RKO (cell line): ENCODE data around the gene PLXNB2.
"Not testable (repeated sequence)": the region's sequence is repeated elsewhere in the genome, so short reads cannot be mapped to it uniquely, and the experiment has no call there.

ENCODE experiments used
- DNase-seq: peaks from one replicate; pipeline ENCODE4 v3.0.0-alpha.2; 2016; ENCODE audit warnings: low spot score

Gene PLXNB2

DNA sequence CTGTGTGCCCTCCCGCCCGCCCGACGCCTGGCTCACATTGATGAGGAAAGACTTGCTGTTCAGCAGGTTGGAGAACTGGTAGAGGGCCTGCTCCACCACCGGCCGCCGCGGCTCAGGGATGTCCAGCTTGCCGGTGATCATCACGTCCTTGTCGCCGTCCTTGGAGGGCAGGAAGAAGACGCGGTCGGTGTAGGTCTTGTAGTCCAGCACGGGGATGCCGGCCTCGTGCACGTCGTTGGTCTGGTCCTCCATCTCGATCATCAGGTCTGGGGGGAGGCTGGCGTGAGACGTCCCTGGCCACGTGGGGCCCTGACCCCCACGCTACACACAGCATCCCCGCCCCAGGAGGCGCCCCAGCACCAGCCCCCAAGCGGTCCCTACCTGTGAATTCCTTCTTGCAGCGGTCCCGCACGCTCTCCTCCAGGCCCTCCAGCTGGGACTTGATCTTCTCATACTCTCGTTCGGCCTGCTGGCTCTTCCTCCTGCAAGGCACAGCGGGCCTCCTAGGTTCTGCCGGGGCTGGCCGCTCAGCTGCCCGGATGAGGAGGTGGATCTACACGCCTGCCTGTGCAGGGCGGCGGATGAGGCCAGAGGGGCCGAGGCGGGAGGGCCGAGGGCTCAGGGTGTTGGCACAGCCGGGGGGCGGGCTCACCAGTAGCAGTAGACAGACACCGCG is 26.6 kb downstream of the PLXNB2 start:
- no peak for DNase-seq

DNA sequence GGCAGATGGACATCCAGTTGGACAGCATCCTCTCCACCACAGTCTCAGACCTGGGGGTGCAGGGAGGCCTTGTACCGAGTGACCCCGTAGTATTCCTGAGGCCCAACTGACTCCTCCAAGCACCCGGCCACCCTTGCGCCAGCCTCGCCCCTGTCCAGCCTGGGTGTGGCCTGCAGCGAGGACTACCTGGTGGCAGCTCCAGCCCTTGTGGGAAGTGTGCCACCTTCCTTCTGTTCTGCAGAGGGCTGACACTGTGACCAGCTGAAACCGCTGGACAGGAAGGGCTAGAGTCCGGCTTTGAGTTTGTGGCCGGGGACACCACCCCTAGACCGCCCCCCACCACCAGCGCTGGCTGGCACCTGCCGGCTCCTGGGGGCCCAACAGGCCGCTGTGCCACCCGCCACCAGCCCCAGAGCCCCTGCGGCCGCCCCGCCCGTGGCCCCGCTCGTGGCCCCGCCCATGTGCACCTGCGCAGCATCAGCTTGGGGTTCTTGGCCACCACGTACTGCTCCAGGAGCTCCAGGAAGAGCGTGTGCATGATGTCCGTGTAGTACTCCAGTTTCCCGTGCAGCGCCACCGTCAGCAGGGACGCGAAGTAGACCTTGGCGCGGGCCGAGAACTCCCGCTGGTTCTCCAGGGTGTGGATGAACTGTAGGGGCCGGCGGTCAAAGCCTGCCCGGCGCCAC is 27.3 kb downstream of the PLXNB2 start:
- DNase-seq, result no peak

DNA sequence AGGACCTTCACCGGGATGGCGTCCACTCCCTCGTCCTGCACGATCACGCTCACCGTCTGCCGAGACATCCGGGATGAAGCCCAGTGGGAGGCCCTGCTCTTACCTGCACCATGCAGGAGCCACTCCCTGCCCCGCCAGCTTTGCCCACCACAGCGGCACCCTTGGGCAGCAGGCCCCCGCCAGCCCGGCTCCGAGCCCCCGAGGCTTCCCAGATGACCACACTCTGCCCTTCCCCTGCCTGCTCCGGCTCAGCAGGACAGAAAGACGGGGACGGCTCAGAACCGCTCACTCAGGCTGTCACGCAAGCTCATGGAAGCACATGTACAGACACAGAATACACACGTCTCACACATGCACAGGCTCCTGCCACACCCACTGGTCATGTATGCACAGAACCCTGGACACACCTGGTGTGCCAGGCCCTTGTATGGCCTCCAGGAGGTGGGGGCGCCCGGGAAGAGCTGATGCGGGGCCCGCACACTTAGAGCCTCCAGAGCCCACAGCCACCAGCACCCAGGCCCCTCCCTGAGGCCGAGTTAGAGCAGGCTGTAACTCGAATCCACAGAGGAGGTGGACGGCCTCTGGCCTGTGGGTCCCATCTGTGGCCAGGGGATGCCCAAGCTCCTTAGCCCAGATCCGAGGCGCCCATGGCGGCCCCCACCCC is 28.4 kb downstream of the PLXNB2 start:
- DNase-seq, result no peak

DNA sequence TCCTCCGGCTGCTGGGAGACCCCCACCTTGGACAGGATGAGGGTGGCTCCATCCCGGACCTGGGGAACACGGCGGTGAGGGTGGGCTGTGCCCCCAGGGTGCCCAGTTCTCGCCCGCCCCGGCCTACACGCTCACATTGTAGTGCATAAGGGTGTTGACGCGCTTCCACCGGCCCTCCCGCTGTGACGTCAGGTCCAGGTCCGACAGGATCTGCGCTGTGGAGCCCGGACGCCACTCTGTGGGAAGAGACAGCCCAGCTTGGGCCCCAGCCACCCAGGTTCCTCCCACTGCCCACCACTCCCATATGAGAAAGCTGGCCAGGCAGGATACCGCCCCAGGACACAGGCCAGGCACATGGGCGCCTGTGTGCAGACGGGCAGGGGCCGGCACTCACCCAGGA is 29.0 kb downstream of the PLXNB2 start:
- no peak for DNase-seq

DNA sequence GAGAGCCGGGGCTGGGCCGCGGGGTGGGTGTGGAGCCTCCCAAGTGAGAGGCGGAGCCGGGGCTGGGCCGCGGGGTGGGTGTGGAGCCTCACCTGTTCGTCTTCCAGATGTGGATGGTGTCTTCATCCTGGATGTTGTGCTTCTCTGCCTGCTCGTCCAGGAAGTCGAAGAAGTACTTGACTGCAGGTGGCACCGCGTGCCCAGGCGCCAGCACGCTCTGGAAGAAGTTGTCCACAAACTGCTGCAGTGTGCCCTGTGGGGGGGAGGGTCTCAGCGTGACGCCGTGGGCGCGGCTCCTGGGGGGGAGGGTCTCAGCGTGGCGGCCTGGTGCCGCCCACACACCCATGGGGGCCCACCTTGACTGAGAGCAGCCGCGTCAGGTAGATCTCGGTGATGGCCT is 29.7 kb downstream of the PLXNB2 start:
- no peak for DNase-seq

DNA sequence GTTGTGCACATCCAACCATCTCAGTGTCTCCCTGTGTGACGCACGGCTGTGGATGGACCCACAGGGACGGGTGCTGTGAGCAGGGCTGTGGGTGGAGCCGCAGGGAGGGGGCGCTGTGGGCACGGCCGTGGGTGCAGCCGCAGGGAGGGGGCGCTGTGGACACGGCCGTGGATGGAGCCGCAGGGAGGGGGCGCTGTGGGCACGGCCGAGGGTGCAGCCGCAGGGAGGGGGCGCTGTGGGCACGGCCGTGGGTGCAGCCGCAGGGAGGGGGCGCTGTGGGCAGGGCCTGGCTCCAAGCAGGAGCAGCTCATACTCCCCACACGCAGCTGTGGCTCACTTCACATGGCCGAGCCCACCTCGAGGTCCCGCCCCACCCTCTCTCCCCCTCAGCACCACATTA is 31.3 kb downstream of the PLXNB2 start:
- DNase-seq, result no peak

DNA sequence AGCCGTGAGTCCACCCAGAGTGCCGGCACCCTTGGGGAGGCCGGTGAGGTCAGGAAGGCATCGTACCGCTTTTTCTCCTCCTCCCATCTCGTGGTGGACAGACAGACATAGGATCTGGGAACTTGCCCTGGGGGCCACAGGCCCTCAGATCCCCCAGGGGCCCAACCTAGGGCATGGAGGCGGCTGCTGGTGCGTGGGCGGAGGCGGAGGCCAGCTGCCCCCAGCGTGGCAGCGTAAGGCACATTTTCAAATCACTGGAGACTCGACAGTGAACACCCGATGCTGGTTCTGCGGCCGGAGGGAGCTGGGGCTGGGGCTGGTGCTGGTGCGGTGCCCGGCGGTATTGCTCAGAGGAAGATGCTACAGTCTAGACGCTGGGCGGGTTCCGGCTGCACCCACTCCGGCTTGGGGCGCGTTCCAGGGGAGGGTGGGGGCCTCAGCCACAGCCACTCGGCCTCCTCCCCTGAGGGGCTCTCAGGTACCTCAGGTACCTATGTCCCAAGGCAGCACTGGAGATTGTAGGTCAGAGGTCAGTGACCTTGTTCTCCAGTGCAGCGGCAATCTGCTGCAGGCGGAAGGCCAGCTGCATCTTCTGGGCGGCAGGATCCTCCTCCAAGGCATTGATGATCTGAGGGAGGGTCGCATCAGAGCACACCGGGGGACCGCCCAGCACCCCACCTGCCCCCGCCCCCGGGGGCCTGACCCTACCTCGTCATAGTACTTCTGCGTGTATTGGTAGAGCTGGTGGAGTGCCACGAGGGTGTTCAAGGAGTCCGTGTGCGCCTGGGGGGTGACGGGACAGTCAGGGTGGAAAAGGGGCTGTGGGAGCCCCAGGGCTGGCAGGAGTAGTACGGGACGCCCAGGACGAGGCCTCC is 32.0 kb downstream of the PLXNB2 start:
- DNase-seq, result no peak

DNA sequence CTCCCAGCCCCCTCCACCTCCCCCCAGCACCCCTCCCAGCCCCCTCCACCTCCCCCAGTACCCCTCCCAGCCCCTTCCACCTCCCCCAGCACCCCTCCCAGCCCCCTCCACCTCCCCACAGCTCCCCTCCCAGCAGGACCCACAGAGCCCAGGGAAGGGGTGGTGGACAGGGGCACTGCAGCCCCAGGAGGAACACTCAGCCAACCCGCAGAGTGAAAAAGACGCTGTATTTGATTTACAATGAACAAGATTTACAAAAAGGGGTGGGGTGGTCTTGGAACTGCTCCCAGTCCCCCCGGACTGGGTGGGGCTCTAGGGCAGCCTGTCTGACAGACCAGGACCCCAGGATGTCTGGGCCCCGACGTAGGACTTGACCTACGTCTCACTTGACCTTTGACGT is 32.7 kb downstream of the PLXNB2 start:
- no peak for DNase-seq

DNA sequence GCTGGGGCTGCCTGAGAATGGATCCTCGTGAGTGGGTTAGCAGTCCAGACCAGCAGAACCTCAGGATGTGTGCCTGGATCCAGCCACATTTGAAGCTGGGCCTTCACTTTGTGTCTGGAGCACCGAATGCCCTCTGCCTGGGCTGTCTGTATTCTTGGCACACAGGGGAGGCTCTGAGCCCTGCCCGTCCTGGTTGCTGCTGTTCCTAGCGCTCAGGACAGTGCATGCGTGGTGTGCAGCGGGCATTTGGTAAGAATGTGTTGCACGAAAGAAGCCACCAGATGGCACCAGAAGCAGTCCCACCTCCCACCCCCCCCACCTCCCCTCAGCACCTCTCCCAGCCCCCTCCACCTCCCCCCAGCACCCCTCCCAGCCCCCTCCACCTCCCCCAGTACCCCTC is 33.1 kb downstream of the PLXNB2 start:
- DNase-seq, result peak; percentile 73

DNA sequence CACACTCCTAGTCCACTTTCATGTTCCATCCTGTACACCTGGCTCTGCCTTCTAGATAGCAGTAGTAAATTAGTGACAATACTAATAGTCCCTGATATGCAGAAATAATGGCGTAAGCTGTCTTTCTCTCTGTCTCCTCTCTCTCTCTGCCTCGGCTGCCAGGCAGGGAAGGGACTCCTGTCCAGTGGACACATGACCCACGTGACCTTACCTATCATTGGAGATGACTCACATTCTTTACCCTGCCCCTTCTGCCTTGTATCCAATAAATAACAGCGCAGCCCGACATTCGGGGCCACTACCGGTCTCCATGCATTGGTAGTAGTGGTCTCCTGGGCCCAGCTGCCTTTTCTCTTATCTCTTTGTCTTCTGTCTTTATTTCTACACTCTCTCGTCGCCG is 33.7 kb downstream of the PLXNB2 start:
- not testable (repeated sequence) for DNase-seq

DNA sequence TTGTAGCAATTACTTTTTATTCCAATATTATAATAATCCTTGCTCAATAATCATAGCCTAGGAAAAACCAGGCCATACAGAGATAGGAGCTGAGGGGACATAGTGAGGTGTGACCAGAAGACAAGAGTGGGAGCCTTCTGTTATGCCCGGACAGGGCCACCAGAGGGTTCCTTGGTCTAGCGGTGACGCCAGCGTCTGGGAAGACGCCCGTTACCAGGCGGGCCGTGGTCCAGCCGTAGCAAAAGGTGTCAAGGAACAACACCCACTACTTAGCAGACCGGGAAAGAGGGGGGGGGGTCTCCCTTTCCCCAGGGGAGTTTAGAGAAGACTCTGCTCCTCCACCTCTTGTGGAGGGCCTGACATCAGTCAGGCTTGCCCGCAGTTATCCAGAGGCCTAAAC is 34.1 kb downstream of the PLXNB2 start:
- DNase-seq, result not testable (repeated sequence)

DNA sequence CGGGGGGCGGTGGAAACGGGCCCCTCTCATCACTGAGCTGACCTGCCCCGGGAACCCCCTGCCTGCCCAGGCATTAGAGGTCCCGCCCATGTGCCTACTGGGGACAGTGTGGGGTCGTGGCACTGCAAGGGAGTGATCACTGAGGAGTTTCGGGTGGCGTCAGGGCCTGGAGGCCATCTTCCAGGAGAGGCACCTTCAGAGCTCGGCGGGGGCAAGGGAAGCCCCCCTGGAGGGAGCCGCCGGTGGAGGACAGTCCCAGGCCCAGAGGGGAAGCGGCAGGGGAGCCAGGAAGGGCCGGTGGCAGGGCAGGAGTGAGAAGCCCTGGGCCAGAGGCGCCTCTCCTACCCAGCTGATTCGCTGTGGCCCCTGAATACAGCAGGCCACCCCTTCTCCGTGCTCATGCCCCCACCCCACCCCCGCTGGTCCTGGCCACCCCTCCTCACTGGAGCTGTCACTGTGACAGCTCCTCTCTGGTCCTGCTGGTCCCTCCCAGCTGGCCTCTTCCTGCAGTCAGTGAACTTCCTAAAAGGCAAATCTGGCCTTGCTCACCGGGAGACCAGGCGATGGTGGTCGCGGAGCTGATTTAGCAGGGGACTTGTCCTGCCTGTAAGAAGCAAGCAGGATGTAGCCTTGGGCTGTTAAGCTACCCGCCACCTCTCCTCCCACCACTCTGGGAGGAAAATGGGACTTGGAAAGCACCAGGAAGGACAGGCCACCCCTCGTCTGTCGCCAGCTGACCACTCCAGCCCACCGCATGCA is 35.2 kb downstream of the PLXNB2 start:
- peak; percentile 34 for DNase-seq

DNA sequence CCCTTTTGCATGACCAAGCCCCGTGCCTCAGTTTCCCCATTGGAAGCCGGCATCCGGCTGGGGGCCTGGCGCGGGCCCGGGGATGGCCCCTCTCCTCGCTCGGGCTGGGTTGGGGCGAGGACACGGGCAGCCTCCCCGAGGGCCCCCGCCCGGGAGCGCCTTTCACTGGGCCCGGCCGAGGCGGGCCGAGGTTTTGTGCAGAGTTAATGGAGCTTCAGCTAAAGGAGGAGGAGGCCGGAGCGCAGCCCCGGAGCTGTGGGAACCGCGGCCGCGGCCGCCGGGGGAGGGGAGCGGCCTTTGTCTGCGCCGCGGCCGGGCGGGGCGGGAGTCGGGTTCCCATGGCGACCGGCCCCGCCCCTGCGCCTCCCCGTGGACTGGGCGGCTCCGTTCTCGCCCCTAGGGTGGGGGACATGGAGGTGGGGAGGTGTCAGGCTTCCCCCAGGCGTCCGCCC is 35.9 kb downstream of the PLXNB2 start:
- peak; percentile 56 for DNase-seq

DNA sequence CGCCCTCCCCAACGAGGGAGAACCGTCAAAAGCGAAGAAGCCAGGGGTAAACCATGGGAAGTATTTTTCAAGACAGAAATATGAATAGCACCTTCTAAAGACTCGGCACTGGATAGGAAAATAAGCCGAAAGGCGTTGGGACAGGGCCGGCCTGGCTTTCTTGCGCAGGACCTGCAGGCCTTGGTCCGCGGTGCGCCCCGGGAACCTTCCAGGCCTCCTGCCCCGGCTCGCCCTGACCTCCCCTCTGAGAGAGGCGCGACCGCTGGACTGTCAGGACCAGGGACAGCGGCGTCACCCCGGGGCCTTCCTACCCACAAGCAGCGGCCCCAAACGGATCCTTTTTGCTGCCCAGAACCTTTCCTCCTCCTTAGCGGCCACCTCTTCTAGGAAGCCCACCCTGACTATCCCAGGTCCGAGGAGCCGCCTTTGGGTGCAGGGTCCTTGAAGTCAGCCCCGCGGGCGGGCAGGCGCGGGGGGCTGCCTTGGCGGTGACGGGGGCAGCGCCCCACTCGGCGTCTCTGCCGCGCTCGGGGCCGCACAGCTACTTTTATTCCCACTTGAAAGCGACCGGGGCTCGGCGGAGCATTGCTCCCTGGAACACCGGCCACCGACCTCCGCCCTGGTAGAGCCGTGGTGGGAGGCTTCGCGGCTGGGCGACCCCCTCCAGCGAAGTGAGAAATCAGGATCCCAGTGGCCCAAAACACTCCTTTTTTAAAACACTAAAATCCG is 36.6 kb downstream of the PLXNB2 start:
- peak; percentile 80 for DNase-seq

DNA sequence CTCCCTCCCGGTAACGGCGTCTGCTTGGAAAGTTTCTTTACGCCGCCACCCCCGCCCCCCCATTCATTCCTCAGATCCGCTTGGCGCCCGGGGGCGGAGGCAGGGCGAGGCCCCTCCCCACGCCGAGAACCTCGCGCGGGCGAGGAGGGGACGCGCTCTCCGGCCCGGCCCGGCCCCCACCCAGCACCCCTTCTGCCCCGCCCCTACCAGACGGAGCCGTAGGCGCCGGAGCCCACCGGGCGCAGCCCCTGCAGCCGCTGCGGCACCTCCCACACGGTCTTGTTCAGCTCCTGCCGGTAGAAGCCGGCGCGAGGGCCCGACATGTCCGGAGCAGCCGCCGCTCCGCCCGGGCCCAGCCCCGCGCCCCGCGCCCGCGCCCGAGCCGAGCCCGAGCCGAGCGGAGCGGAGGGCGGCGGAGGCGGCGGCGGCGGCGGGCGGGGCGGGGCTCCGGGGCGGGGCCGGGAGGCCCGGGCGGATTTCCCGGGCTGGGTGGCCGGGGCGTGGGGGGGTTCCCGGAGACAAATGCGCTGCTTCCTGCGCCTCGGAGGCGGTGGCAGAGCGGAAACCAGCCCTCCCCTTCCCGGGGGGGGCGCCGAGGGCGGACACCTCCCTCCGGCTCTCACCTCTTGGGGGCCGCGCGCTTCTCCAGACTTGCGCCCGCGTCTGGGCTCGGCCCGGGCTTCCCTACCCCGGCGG is 37.3 kb downstream of the PLXNB2 start, which contains the start of gene MAPK11:
Gene MAPK11 (minus strand): TSS at position 411 of the 696 bp plus-strand sequence. CDS start 88 bp downstream, at position 323.
- peak; percentile 61 for DNase-seq

DNA sequence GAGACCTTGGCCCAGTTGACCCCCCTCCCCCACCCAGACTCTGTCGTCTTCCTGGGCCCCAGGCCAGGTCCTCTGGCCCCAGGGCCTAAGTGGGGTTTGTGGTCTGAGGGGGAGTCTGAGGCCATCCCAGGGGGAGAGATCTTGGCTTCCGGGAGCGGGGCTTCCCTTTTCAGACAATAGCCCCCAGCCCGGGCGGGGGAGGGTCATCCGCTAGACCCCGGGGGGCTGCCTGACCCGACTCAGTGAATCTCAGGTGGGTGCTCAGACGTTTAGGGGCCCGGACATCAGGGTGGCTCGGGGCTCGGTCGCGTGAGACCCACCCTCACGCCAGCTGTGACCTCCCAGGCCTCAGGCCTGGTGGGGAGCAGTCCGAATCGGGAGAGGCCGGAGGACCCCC is 37.9 kb downstream of the PLXNB2 start:
- DNase-seq, result no peak

DNA sequence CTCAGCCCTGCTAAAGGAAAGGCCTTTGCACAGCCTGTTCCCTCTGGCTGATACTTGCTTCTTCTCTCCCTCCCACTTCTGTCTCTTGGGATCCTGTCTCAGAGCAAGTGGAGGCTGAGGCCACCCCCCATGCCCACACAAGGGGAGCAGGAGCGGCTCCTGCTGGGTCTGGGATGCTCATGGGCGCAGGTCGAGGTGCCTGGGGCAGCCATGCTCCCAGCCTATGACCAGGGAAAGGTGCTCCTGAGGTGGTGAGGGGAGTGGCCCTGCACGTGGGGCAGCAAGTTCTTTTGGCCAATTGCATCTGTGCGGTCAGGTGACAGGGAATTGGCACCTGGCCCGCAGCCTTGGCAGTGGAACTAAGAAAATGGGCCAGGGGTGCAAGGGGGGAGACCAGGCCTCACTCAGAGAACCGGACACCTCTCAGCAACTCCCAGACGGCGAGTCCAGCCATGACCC is 38.8 kb downstream of the PLXNB2 start:
- DNase-seq, result no peak

DNA sequence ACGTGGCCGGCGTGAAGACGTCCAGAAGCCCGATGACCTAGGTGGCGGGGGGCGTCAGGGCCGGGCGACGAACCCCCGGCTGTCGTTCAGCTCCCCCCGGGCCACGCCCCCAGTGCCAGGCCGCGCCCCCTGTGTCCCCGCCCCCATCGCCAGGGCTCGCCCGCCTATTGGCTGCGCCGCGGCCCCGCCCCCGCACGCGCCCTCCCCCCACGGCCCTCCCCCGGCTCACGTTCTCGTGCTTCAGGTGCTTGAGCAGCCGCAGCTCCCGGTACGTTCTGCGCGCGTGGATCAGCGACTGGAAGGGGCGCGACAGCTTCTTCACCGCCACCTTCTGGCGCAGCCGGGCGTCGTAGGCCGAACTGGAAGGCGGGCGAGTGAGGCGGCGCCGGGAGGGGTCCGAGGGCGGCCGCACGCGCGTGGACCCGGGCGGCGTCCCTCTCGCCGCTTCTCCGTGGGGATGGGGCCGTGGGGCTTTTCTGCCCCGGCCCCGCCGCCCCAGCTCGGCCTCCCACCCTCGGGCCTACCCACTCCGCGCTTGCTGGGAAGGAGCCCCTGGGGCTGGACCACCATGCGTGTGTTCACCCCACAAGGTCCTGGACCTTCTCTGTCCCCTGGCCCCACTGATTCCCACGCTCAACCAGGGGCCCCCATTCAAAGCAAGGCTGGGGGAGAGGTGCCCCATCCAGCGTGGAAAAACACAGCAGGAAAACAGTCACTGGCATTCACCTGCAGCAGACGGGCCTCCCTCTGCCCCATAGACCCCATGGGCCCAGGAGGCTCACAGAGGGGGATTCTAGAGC is 39.7 kb downstream of the PLXNB2 start:
- no peak for DNase-seq

DNA sequence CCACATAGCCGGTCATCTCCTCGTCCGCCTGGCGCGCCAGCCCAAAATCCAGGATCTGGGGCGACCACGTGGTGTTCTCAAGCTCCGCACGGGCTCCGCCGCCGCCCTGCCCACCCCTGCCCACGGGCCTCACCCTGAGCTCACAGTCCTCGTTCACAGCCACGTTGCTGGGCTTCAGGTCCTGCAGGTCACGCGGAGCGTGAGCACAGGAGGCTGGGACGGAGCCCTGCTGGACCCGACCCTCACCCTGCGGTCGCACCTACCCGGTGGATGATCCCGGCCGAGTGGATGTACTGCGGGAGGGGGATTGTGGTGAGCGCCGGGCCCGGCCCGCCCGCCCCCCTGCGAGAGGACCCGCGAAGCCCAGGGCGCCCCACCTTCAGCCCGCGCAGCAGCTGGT is 40.5 kb downstream of the PLXNB2 start:
- no peak for DNase-seq
